Measurements from ENCODE around the gene IGSF8.
"Not testable (repeated sequence)": the region's sequence is repeated elsewhere in the genome, so short reads cannot be mapped to it uniquely, and the experiment has no call there.

Gene IGSF8

GRCh38 chr1:160053548-160054365 is 44.7 kb downstream of the IGSF8 start:
- H3K27ac ChIP-seq (ENCODE audit: low read length): no peak overlapping the region
- no peaks in the 10 kb centered on the region for H3K36me3 ChIP-seq (ENCODE audit: control insufficient read depth, low read depth, low read length)
- no peak overlapping the region for H3K9ac ChIP-seq (ENCODE audit: low read length)
- no peak overlapping the region for H3K4me3 ChIP-seq (ENCODE audit: low read length)
- peaks cover 3% of the 10 kb centered on the region for H3K27me3 ChIP-seq (ENCODE audit: control insufficient read depth, insufficient read depth, low read length)
- peaks cover 6% of the 10 kb centered on the region for H3K4me1 ChIP-seq (ENCODE audit: control insufficient read depth, low read depth, low read length)
- no peaks in the 10 kb centered on the region for H3K9me3 ChIP-seq (ENCODE audit: control insufficient read depth, low read depth, low read length)

GRCh38 chr1:160052936-160053335 is 45.5 kb downstream of the IGSF8 start:
- Histone ChIP-seq H3K27ac (ENCODE audit: low read length) (no peak overlapping the region), H3K27me3 (ENCODE audit: control insufficient read depth, insufficient read depth, low read length) (peaks cover 3% of the 10 kb centered on the region), H3K9me3 (ENCODE audit: control insufficient read depth, low read depth, low read length) (no peaks in the 10 kb centered on the region), H3K36me3 (ENCODE audit: control insufficient read depth, low read depth, low read length) (no peaks in the 10 kb centered on the region), H3K9ac (ENCODE audit: low read length) (no peak overlapping the region), H3K4me1 (ENCODE audit: control insufficient read depth, low read depth, low read length) (peaks cover 14% of the 10 kb centered on the region), H3K4me3 (ENCODE audit: low read length) (no peak overlapping the region)

- Histone ChIP-seq H3K4me1 (ENCODE audit: control insufficient read depth, low read depth, low read length) (peaks cover 33% of the 10 kb centered on the region), H3K27me3 (ENCODE audit: control insufficient read depth, insufficient read depth, low read length) (peaks cover 3% of the 10 kb centered on the region)
Measured at GRCh38 chr1:160050619-160051018, 47.8 kb downstream of the IGSF8 start.

GRCh38 chr1:160050182-160050581 is 48.2 kb downstream of the IGSF8 start:
- H3K27ac ChIP-seq (ENCODE audit: low read length); H3K27me3 ChIP-seq (ENCODE audit: control insufficient read depth, insufficient read depth, low read length); H3K4me3 ChIP-seq (ENCODE audit: low read length); H3K9me3 ChIP-seq (ENCODE audit: control insufficient read depth, low read depth, low read length); H3K9ac ChIP-seq (ENCODE audit: low read length); H3K36me3 ChIP-seq (ENCODE audit: control insufficient read depth, low read depth, low read length): not testable (repeated sequence)
- peaks cover 33% of the 10 kb centered on the region for H3K4me1 ChIP-seq (ENCODE audit: control insufficient read depth, low read depth, low read length)

More at GRCh38 chr1:160050619-160051018, 47.8 kb downstream of the IGSF8 start:
- no peak overlapping the region for H3K9ac ChIP-seq (ENCODE audit: low read length)
- no peak overlapping the region for H3K4me3 ChIP-seq (ENCODE audit: low read length)
- no peaks in the 10 kb centered on the region for H3K36me3 ChIP-seq (ENCODE audit: control insufficient read depth, low read depth, low read length)
- H3K27ac ChIP-seq (ENCODE audit: low read length): no peak overlapping the region
- H3K9me3 ChIP-seq (ENCODE audit: control insufficient read depth, low read depth, low read length): no peaks in the 10 kb centered on the region

- H3K4me1 ChIP-seq (ENCODE audit: control insufficient read depth, low read depth, low read length): peaks cover 33% of the 10 kb centered on the region
- no peak overlapping the region for H3K4me3 ChIP-seq (ENCODE audit: low read length)
- H3K9me3 ChIP-seq (ENCODE audit: control insufficient read depth, low read depth, low read length): no peaks in the 10 kb centered on the region
- no peaks in the 10 kb centered on the region for H3K36me3 ChIP-seq (ENCODE audit: control insufficient read depth, low read depth, low read length)
- peak overlapping the region; percentile 6 for H3K9ac ChIP-seq (ENCODE audit: low read length)
- peaks cover 3% of the 10 kb centered on the region for H3K27me3 ChIP-seq (ENCODE audit: control insufficient read depth, insufficient read depth, low read length)
- H3K27ac ChIP-seq (ENCODE audit: low read length): no peak overlapping the region
Measured at GRCh38 chr1:160049101-160049500, 49.3 kb downstream of the IGSF8 start.

- Histone ChIP-seq H3K4me3 (ENCODE audit: low read length) (peak overlapping the region; percentile 24), H3K27me3 (ENCODE audit: control insufficient read depth, insufficient read depth, low read length) (peaks cover under 1% of the 10 kb centered on the region), H3K9me3 (ENCODE audit: control insufficient read depth, low read depth, low read length) (no peaks in the 10 kb centered on the region), H3K27ac (ENCODE audit: low read length) (no peak overlapping the region), H3K4me1 (ENCODE audit: control insufficient read depth, low read depth, low read length) (peaks cover 33% of the 10 kb centered on the region), H3K9ac (ENCODE audit: low read length) (peak overlapping the region; percentile 6), H3K36me3 (ENCODE audit: control insufficient read depth, low read depth, low read length) (no peaks in the 10 kb centered on the region)
Measured at GRCh38 chr1:160048335-160048734, 50.1 kb downstream of the IGSF8 start.

GRCh38 chr1:160047111-160047991 is 51.1 kb downstream of the IGSF8 start:
- peak overlapping the region; percentile 11 for H3K4me3 ChIP-seq (ENCODE audit: low read length)
- no peak overlapping the region for H3K27ac ChIP-seq (ENCODE audit: low read length)
- H3K9me3 ChIP-seq (ENCODE audit: control insufficient read depth, low read depth, low read length): no peaks in the 10 kb centered on the region
- no peak overlapping the region for H3K9ac ChIP-seq (ENCODE audit: low read length)
- H3K27me3 ChIP-seq (ENCODE audit: control insufficient read depth, insufficient read depth, low read length): no peaks in the 10 kb centered on the region
- H3K36me3 ChIP-seq (ENCODE audit: control insufficient read depth, low read depth, low read length): no peaks in the 10 kb centered on the region
- H3K4me1 ChIP-seq (ENCODE audit: control insufficient read depth, low read depth, low read length): peaks cover 33% of the 10 kb centered on the region

GRCh38 chr1:160046494-160047110 is 51.8 kb downstream of the IGSF8 start:
- no peak overlapping the region for H3K9ac ChIP-seq (ENCODE audit: low read length)
- H3K27me3 ChIP-seq (ENCODE audit: control insufficient read depth, insufficient read depth, low read length): no peaks in the 10 kb centered on the region
- H3K4me1 ChIP-seq (ENCODE audit: control insufficient read depth, low read depth, low read length): peaks cover 33% of the 10 kb centered on the region
- H3K27ac ChIP-seq (ENCODE audit: low read length): no peak overlapping the region
- H3K36me3 ChIP-seq (ENCODE audit: control insufficient read depth, low read depth, low read length): no peaks in the 10 kb centered on the region
- H3K9me3 ChIP-seq (ENCODE audit: control insufficient read depth, low read depth, low read length): no peaks in the 10 kb centered on the region
- peak overlapping the region; percentile 11 for H3K4me3 ChIP-seq (ENCODE audit: low read length)

- Histone ChIP-seq H3K27me3 (ENCODE audit: control insufficient read depth, insufficient read depth, low read length) (no peaks in the 10 kb centered on the region), H3K27ac (ENCODE audit: low read length) (no peak overlapping the region), H3K4me1 (ENCODE audit: control insufficient read depth, low read depth, low read length) (peaks cover 33% of the 10 kb centered on the region), H3K36me3 (ENCODE audit: control insufficient read depth, low read depth, low read length) (no peaks in the 10 kb centered on the region), H3K4me3 (ENCODE audit: low read length) (no peak overlapping the region), H3K9me3 (ENCODE audit: control insufficient read depth, low read depth, low read length) (no peaks in the 10 kb centered on the region), H3K9ac (ENCODE audit: low read length) (no peak overlapping the region)
Measured at GRCh38 chr1:160045653-160046052, 52.8 kb downstream of the IGSF8 start.

GRCh38 chr1:160043543-160043942 is 54.9 kb downstream of the IGSF8 start:
- no peak overlapping the region for H3K4me3 ChIP-seq (ENCODE audit: low read length)
- no peaks in the 10 kb centered on the region for H3K36me3 ChIP-seq (ENCODE audit: control insufficient read depth, low read depth, low read length)
- peaks cover 24% of the 10 kb centered on the region for H3K4me1 ChIP-seq (ENCODE audit: control insufficient read depth, low read depth, low read length)
- no peaks in the 10 kb centered on the region for H3K27me3 ChIP-seq (ENCODE audit: control insufficient read depth, insufficient read depth, low read length)
- H3K27ac ChIP-seq (ENCODE audit: low read length): no peak overlapping the region
- H3K9ac ChIP-seq (ENCODE audit: low read length): no peak overlapping the region
- H3K9me3 ChIP-seq (ENCODE audit: control insufficient read depth, low read depth, low read length): no peaks in the 10 kb centered on the region
